ENCODE results near the gene THAP12.

Gene THAP12

GRCh38 chr11:76307978-76308747 is 72.8 kb downstream of the THAP12 start:
- no peak for DNase-seq (ENCODE audit: extremely low read depth in 1 of 2, low read depth in 1 of 2)

DNA sequence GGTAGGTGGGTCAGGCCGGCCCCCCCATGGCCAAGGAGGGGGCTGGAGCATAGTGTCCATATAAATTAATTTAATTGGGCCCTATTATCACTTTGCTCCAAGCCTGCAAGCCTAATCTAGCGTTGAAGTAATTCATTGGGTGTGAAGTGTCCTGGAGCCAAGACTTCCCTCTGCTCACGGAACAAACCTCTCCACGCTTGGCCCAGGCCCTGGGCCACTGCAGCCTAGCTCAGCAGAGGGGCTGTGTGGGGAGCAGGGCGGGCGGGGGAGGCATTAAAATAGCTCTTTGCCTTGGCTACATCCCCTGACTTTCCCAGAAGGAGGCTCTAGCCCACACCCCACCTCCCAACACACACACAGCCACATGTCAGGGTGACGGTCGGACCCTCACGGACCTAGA is 73.5 kb downstream of the THAP12 start:
- DNase-seq (ENCODE audit: extremely low read depth in 1 of 2, low read depth in 1 of 2), result no peak

- DNase-seq (ENCODE audit: extremely low read depth in 1 of 2, low read depth in 1 of 2), result no peak
Observed at GRCh38 chr11:76303399-76303798, 77.5 kb downstream of the THAP12 start.

DNA sequence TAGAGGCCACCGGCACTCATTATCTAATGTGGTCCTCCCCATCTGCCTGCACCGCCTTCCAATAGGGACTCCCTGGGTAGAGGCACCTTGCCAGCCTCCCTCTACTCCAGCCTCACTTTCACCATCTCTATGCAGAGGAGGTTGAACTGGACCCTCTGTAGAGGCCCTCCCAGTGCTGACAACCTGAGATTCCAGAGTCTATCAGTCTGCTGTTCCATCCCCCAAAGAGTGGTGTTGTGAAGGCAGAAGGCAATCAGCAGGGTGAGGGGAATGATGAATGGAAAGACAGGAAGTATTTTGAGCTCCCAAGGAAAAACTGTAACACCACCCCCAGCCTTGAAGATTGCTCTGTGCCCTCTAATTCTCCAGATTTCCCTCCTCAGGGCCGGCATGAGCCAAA is 77.9 kb downstream of the THAP12 start:
- DNase-seq (ENCODE audit: extremely low read depth in 1 of 2, low read depth in 1 of 2), result no peak

All from stimulated activated CD8-positive, alpha-beta memory T cell treated with anti-CD3 and anti-CD28 coated beads, Interleukin-7, amount 100 ng/mL, for 48 hours (primary cell).